Cardiac muscle cell (in vitro differentiated cells and primary cell): ENCODE data around the gene HOXA5. TPM values are rescaled to one million over a fixed set of nuclear protein-coding genes. Genes with fewer than 3 reads are reported as not detected.

Source experiments
- DNase-seq, 2 donors: peaks; one replicate each; pipeline versions ENCODE4 v3.0.0 to v3.0.0-alpha.2; 2010 to 2017; ENCODE audit warnings: low read depth in 1 of 2, low spot score in 1 of 2
- H3K27ac ChIP-seq: fragments of 200-600 bp; sonication (generic); 2 replicates; pipeline ENCODE4 v1.5.1; 2016
- H3K27me3 ChIP-seq: fragments of 200-600 bp; sonication (generic); 2 replicates; pipeline ENCODE4 v1.6.0; 2016; ENCODE audit warnings: control low read depth
- H3K36me3 ChIP-seq: fragments of 200-600 bp; sonication (generic); 2 replicates; pipeline ENCODE4 v1.5.1; 2016; ENCODE audit warnings: control low read depth
- H3K4me1 ChIP-seq: fragments of 200-600 bp; sonication (generic); 2 replicates; pipeline ENCODE4 v1.8.1; 2017; ENCODE audit warnings: low read depth, mild to moderate bottlenecking, mixed run types
- H3K4me3 ChIP-seq: fragments of 200-600 bp; sonication (generic); 2 replicates; pipeline ENCODE4 v1.5.1; 2016; ENCODE audit warnings: mild to moderate bottlenecking
- H3K9me3 ChIP-seq: fragments of 200-600 bp; sonication (generic); 2 replicates; pipeline ENCODE4 v1.5.1; 2017; ENCODE audit warnings: low read depth, mild to moderate bottlenecking, control low read depth
- CTCF ChIP-seq: IDR thresholded peaks from 2 replicates; pipeline ENCODE4 v1.5.1; 2012; ENCODE audit warnings: low read depth, mild to moderate bottlenecking, low read length
- polyA plus RNA-seq: library from polyadenylated mRNA; unstranded; fragments of >200 nt; fragmentation: Nextera tagmentation; extraction: Ambion mirVana; gene quantifications from 2 replicates; pipeline ENCODE4 v1.2.1, GENCODE V29; 2016
- total RNA-seq: library from RNA; depleted of rRNA; stranded (reverse); fragments of >200 nt; gene quantifications from 2 replicates; pipeline ENCODE4 v1.2.3, GENCODE V29; 2016

HOXA5 gene
- total and polyA plus RNA-seq, 2 experiments from 2014 or later = not detected

DNA sequence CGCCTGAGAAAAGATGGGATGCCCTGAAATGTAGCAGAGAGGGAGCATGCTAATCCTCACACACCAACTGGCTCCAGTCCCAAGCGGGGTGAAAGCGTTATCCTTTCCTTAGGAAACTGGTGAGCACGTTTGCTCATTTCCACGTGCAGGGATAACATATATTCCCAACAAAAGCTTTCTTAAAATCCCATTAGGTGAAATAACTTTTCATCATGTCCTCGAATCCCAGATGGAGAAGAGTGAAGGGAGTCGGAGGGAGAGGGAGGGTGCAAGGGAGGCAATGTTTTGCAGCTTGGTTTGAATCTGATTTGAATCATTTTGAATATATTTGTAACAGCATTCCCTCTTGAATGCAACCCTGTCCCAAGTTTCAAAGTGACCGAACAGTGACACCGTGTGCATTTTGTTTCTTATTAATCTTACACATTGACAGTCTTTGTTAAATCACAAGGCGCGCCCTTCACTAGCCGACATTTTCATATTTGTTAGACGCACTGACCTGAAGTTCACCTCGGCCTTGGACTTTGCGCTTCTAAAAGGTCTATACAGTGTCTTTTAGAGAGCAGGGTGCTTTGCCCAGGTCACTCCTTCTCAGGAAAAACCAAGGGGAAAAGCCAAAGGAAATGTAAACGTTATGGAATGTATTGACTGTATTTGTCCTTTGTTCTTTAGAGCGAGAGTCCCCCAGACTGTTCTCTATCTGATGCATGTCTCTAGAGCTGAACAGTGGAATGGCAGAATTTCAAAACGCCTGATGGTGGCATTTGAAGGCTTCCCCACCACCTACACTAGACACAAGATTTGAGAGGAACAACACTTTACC, 9.9 kb downstream of the HOXA5 start:
- no peak for DNase-seq
- Histone ChIP-seq H3K27ac (no peak overlapping the region), H3K4me3 (no peak overlapping the region), H3K4me1 (no peaks in the 10 kb centered on the region), H3K27me3 (peaks cover 100% of the 10 kb centered on the region), H3K36me3 (no peaks in the 10 kb centered on the region), H3K9me3 (no peaks in the 10 kb centered on the region)
- no peak for TF ChIP-seq CTCF

- H3K27ac ChIP-seq = no peak overlapping the region
- DNase-seq = no peak
- H3K4me3 ChIP-seq = no peak overlapping the region
These were observed 10.5 kb downstream of the HOXA5 start for GRCh38 chr7:27132978-27133377.

DNA sequence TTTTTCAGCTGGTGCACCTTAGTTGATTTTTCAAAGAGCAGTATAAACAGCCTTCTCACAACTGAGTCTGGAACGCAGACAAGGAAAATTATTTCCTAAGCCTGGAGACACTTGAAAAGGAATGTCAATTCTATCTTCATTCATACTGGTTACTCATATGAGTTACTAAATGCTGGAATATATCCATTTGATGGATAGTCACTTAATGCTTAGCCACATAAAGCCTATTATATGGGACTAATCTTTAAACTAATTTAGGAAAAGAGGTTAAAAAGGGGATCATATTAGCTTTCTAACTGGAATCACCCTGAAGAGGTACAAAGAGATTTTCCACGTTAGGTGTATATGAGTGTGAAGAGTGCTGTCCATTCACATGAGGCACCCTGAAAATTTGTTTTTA, 11.3 kb downstream of the HOXA5 start:
- H3K4me3 ChIP-seq = no peak overlapping the region
- no peaks in the 10 kb centered on the region for H3K4me1 ChIP-seq
- H3K27ac ChIP-seq = no peak overlapping the region
- TF ChIP-seq CTCF = no peak
- H3K36me3 ChIP-seq = no peaks in the 10 kb centered on the region
- peaks cover 100% of the 10 kb centered on the region for H3K27me3 ChIP-seq
- no peak for DNase-seq
- H3K9me3 ChIP-seq = no peaks in the 10 kb centered on the region

More at GRCh38 chr7:27132978-27133377, 10.5 kb downstream of the HOXA5 start:
- no peak for TF ChIP-seq CTCF
- Histone ChIP-seq H3K27me3 (peaks cover 100% of the 10 kb centered on the region), H3K9me3 (no peaks in the 10 kb centered on the region), H3K4me1 (no peaks in the 10 kb centered on the region), H3K36me3 (no peaks in the 10 kb centered on the region)

- Histone ChIP-seq H3K9me3 (no peaks in the 10 kb centered on the region), H3K27ac (no peak overlapping the region), H3K4me1 (no peaks in the 10 kb centered on the region), H3K4me3 (peak overlapping the region; percentile 30), H3K36me3 (no peaks in the 10 kb centered on the region), H3K27me3 (peaks cover 100% of the 10 kb centered on the region)
- TF ChIP-seq CTCF = no peak
- DNase-seq = no peak
These were observed 12.1 kb downstream of the HOXA5 start for GRCh38 chr7:27131390-27131819.

DNA sequence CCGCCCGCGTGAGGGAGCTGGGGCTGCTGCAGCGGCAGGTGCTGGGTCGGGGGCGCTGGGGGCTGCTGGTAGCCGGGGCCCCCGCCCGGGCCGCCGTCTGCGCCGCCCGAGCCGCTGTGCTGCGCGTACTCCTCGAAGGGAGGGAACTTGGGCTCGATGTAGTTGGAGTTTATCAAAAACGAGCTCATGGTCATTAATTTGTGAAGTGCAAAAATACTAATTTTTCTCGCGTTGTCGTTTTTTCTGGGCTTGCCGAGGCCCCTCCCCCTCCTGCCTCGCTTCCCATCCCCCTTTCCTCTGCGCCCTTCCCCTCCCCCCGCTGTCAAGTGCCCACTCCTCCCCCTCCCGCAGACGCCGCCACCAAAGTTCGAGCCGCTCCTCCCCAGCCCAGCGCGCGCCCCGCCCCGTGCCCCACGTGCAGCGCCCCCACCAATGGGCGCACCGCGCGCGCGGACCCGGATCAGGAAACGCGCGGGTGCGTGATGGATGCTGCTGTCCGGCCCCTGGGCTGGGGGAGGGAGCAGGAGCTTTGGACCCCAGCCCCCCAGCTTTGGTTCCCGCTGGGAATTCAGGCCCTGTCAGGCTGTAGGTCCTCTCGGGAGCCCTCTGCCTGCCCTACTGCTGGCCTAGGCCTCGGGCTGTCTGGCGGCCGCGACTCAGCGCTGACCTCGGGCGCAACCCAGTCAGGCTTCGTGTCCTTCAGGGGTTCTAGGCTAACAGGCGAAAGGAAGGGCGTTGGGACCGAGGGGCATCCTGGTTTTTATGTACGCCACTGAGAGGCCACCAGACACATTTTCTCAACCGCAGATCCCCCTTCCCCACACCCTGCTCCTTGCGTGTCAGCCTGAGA, 12.7 kb downstream of the HOXA5 start, which contains the start of gene HOXA4:
TSS of gene HOXA4 (minus strand) at position 218 of the 850 bp plus-strand sequence. CDS start at position 194, 24 bp downstream.
- DNase-seq = peak; percentile 49 to 50
- no peak within 1 kb of the TSS for H3K27ac ChIP-seq
- no peaks in the 10 kb centered on the region for H3K9me3 ChIP-seq
- no peaks in the 10 kb centered on the region for H3K36me3 ChIP-seq
- H3K4me1 ChIP-seq = no peaks in the 10 kb centered on the region
- peaks cover 100% of the 10 kb centered on the region for H3K27me3 ChIP-seq
- TF ChIP-seq CTCF = no peak
- H3K4me3 ChIP-seq = peak within 1 kb of the TSS; percentile 30
